HepG2 (cell line): ENCODE results near the gene XPNPEP3. TPM values are rescaled to one million over a fixed set of nuclear protein-coding genes. Genes with fewer than 3 reads are reported as not detected.
A peak's percentile ranks its signal among the peaks of the same experiment; 100 is the strongest.

Experiments
- CREB1 ChIP-seq, 2 experiments: fragments of 450-650 bp in 1 of 2; IDR thresholded peaks; 2 replicates each; pipeline ENCODE4 v1.6.1; 2016 to 2017; ENCODE audit warnings: control low read depth in 1 of 2, mild to moderate bottlenecking in 1 of 2, missing compliant biosample characterization in 1 of 2, missing genetic modification characterization in 1 of 2
- FOXK1 ChIP-seq: sonication (generic); formaldehyde crosslinking; IDR thresholded peaks from 2 replicates; pipeline ENCODE4 v1.4.0; 2020; ENCODE audit warnings: low read depth, missing genetic modification reagents, borderline replicate concordance
- HOXD1 ChIP-seq: sonication (generic); formaldehyde crosslinking; IDR thresholded peaks from 2 replicates; pipeline ENCODE4 v1.5.0; 2020; ENCODE audit warnings: missing genetic modification reagents
- JARID2 ChIP-seq: sonication (generic); formaldehyde crosslinking; IDR thresholded peaks from 2 replicates; pipeline ENCODE4 v1.8.1; 2023; ENCODE audit warnings: missing genetic modification reagents, inconsistent platforms; ENCODE audit not compliant: insufficient replicate concordance
- KDM5B ChIP-seq: sonication (generic); formaldehyde crosslinking; IDR thresholded peaks from 2 replicates; pipeline ENCODE4 v1.4.0; 2020; ENCODE audit warnings: missing genetic modification reagents, mild to moderate bottlenecking, borderline replicate concordance
- KLF11 ChIP-seq: IDR thresholded peaks from 2 replicates; pipeline ENCODE4 v1.6.1; 2016; ENCODE audit warnings: missing compliant biosample characterization
- KLF12 ChIP-seq: sonication (generic); formaldehyde crosslinking; IDR thresholded peaks from 2 replicates; pipeline ENCODE4 v1.4.0; 2020; ENCODE audit warnings: missing genetic modification reagents, borderline replicate concordance
- KMT2A ChIP-seq: sonication (generic); formaldehyde crosslinking; IDR thresholded peaks from 2 replicates; pipeline ENCODE4 v1.4.0; 2020; ENCODE audit warnings: missing genetic modification reagents
- MED13 ChIP-seq: sonication (generic); formaldehyde crosslinking; IDR thresholded peaks from 2 replicates; pipeline ENCODE4 v1.5.0; 2020; ENCODE audit warnings: missing genetic modification reagents
- MIXL1 ChIP-seq: IDR thresholded peaks from 2 replicates; pipeline ENCODE4 v1.6.1; 2016
- NR2F6 ChIP-seq, 2 experiments: IDR thresholded peaks; 2 replicates each; pipeline ENCODE4 v1.6.1; 2016; ENCODE audit warnings: antibody characterized with exemption in 1 of 2, mild to moderate bottlenecking in 1 of 2
- POLR2G ChIP-seq: fragments of 200-400 bp; formaldehyde crosslinking; IDR thresholded peaks from 2 replicates; pipeline ENCODE4 v1.6.1; 2018; ENCODE audit warnings: mild to moderate bottlenecking, low read depth, low read length, moderate library complexity
- PPARG ChIP-seq: conservative IDR thresholded peaks from 2 replicates; pipeline ENCODE4 v1.6.1; 2016; ENCODE audit warnings: missing biosample characterization, missing genetic modification reagents
- SIN3B ChIP-seq: fragments of 150-350 bp; IDR thresholded peaks from 2 replicates; pipeline ENCODE4 v1.6.1; 2014; ENCODE audit warnings: low read length
- SYNCRIP ChIP-seq: fragments of 200-400 bp; formaldehyde crosslinking; IDR thresholded peaks from 2 replicates; pipeline ENCODE4 v1.6.1; 2018; ENCODE audit warnings: mild to moderate bottlenecking, low read depth, low read length; ENCODE audit not compliant: insufficient read depth
- YY1 ChIP-seq: IDR thresholded peaks from 2 replicates; pipeline ENCODE4 v1.6.1; 2011; ENCODE audit warnings: low read length, low read depth, moderate library complexity, mild to moderate bottlenecking; ENCODE audit not compliant: insufficient read depth, insufficient replicate concordance
- ZBTB38 ChIP-seq: sonication (generic); formaldehyde crosslinking; IDR thresholded peaks from 2 replicates; pipeline ENCODE4 v1.5.1; 2020; ENCODE audit warnings: mild to moderate bottlenecking, missing genetic modification reagents
- ZFP82 ChIP-seq: sonication (generic); formaldehyde crosslinking; IDR thresholded peaks from 2 replicates; pipeline ENCODE4 v1.5.1; 2020; ENCODE audit warnings: mild to moderate bottlenecking, missing genetic modification reagents, borderline replicate concordance
- ZFX ChIP-seq: sonication (generic); formaldehyde crosslinking; IDR thresholded peaks from 2 replicates; pipeline ENCODE4 v1.4.0; 2020; ENCODE audit warnings: mild to moderate bottlenecking, low read depth, missing genetic modification reagents, moderate library complexity
- ZNF335 ChIP-seq: sonication (generic); formaldehyde crosslinking; IDR thresholded peaks from 2 replicates; pipeline ENCODE4 v1.4.0; 2020; ENCODE audit warnings: missing genetic modification reagents
- ZNF558 ChIP-seq: sonication (generic); formaldehyde crosslinking; IDR thresholded peaks from 2 replicates; pipeline ENCODE4 v1.9.0; 2022; ENCODE audit warnings: mild to moderate bottlenecking, missing genetic modification reagents, borderline replicate concordance
- ZNF878 ChIP-seq: sonication (generic); formaldehyde crosslinking; IDR thresholded peaks from 2 replicates; pipeline ENCODE4 v1.8.1; 2023; ENCODE audit warnings: mild to moderate bottlenecking, missing genetic modification reagents, moderate library complexity
- ZSCAN21 ChIP-seq: sonication (generic); formaldehyde crosslinking; IDR thresholded peaks from 2 replicates; pipeline ENCODE4 v1.8.0; 2022; ENCODE audit warnings: mild to moderate bottlenecking, missing genetic modification reagents, moderate library complexity, borderline replicate concordance
- polyA plus RNA-seq, 8 experiments: library from polyadenylated mRNA; depleted of rRNA in 3 of 8; stranded (reverse) in 7 of 8; unstranded in 1 of 8; fragments of >200 nt; fragmentation: Illumina TruSeq in 4 of 8; extraction: Trizol in 4 of 8; gene quantifications; 2 replicates each; pipeline versions ENCODE4 v1.2.1 to v1.2.3, GENCODE V29; 2011 to 2016; ENCODE audit warnings: low read depth in 4 of 8, missing spikeins in 1 of 8, mixed read lengths in 1 of 8; ENCODE audit not compliant: insufficient read depth in 1 of 8
- total RNA-seq, 5 experiments: library from RNA; depleted of rRNA; stranded (reverse); fragments of >200 nt; fragmentation: Illumina TruSeq; extraction: Trizol; gene quantifications; 2 replicates each; pipeline ENCODE4 v1.2.3, GENCODE V29; 2016; ENCODE audit warnings: low read depth in 1 of 5
- TF ChIP-seq, protein P1 (sequence below): sonication (generic); formaldehyde crosslinking; IDR thresholded peaks from 2 replicates; pipeline ENCODE4 v1.9.0; 2021; ENCODE audit warnings: missing genetic modification reagents, borderline replicate concordance
- TF ChIP-seq, protein P2 (sequence below): IDR thresholded peaks from 2 replicates; pipeline ENCODE4 v1.6.1; 2016; ENCODE audit warnings: missing genetic modification reagents, missing compliant biosample characterization
- TF ChIP-seq, protein P3 (sequence below): sonication (generic); formaldehyde crosslinking; IDR thresholded peaks from 2 replicates; pipeline ENCODE4; 2020; ENCODE audit warnings: missing genetic modification reagents, mild to moderate bottlenecking, borderline replicate concordance

The XPNPEP3 gene
- total and polyA plus RNA-seq, 2 of the 13 experiments (the other 11 are each of a cell fraction or from before 2014, with no cell fraction given): 10.3 to 14.0 TPM

DNA sequence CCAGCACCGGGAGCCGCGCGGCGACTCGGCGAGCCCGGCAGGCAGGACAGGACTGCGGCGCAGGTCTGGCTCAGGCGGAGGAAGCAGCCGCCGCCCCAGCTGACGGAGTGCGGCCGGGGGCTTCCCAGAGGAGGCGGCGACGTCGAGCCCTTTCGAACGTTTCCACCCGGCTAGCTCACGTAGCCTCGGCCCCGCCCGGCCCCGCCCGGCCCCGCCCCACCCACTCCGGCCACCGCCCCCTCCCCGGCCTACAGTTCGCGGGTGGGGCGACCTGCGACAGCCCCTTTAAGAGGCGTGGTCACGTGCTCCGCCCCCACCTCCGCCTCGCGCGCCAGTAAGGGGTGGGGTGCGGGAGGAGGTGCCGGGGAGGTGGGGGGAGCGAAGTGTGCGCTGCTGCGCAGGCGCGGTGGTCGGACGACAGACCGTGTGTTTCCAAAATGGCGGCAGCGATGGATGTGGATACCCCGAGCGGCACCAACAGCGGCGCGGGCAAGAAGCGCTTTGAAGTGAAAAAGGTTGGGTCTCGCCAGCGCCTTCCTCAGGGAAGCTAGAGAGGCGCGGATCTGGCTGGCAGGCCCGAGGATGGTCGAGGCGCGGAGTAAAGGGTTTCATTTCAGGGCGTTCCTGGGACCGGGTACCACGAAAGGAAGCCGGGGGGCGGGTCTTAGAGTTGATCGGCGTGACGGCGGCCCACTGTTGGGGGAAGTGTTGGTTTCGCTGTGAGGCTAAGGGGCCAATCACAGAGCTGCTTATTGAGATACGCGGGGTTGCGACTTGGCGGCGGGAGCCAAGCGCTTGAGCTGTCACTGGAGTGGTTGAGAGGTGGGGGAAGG, 94.2 kb downstream of the XPNPEP3 start, which contains the start of gene RBX1 (continued):
- TF ChIP-seq, protein P1, sequence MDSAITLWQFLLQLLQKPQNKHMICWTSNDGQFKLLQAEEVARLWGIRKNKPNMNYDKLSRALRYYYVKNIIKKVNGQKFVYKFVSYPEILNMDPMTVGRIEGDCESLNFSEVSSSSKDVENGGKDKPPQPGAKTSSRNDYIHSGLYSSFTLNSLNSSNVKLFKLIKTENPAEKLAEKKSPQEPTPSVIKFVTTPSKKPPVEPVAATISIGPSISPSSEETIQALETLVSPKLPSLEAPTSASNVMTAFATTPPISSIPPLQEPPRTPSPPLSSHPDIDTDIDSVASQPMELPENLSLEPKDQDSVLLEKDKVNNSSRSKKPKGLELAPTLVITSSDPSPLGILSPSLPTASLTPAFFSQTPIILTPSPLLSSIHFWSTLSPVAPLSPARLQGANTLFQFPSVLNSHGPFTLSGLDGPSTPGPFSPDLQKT (CRISPR knock-in tag): no peak
- TF ChIP-seq KDM5B (CRISPR knock-in tag) (peak; percentile 68; the same call in 1 of the 2 replicates), FOXK1 (CRISPR knock-in tag) (peak; percentile 61), KLF11 (CRISPR knock-in tag) (0 out of 2 replicates have a peak, but pooled peaks have one; percentile 16), NR2F6 (IDR thresholded peaks at IDR 0.05) (no peak), NR2F6 (CRISPR knock-in tag; IDR thresholded peaks at IDR 0.05) (0 out of 2 replicates have a peak, but pooled peaks have one; percentile 13), MED13 (CRISPR knock-in tag) (0 out of 2 replicates have a peak, but pooled peaks have one; percentile 52), SYNCRIP (no peak), JARID2 (no peak), YY1 (peak; percentile 96), ZNF878 (CRISPR knock-in tag) (no peak; the same call in 1 of the 2 replicates), POLR2G (peak; percentile 87), CREB1 (IDR thresholded peaks at IDR 0.05) (peak; percentile 75), CREB1 (CRISPR knock-in tag; IDR thresholded peaks at IDR 0.05) (peak; percentile 87), PPARG (CRISPR knock-in tag) (no peak), ZFP82 (0 out of 2 replicates have a peak, but pooled peaks have one; percentile 50), MIXL1 (CRISPR knock-in tag) (peak; percentile 51; the same call in 1 of the 2 replicates), ZBTB38 (no peak), KMT2A (peak; percentile 61; the same call in 1 of the 2 replicates), ZFX (peak; percentile 94), KLF12 (CRISPR knock-in tag) (peak; percentile 82), ZSCAN21 (CRISPR knock-in tag) (peak; percentile 50; the same call in 1 of the 2 replicates), SIN3B (peak; percentile 93), ZNF558 (no peak), HOXD1 (CRISPR knock-in tag) (peak; percentile 29; the same call in 1 of the 2 replicates), ZNF335 (CRISPR knock-in tag) (0 out of 2 replicates have a peak, but pooled peaks have one; percentile 9)
- TF ChIP-seq, protein P2, sequence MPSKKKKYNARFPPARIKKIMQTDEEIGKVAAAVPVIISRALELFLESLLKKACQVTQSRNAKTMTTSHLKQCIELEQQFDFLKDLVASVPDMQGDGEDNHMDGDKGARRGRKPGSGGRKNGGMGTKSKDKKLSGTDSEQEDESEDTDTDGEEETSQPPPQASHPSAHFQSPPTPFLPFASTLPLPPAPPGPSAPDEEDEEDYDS (CRISPR knock-in tag): peak; percentile 50; the same call in 1 of the 2 replicates
- TF ChIP-seq, protein P3, sequence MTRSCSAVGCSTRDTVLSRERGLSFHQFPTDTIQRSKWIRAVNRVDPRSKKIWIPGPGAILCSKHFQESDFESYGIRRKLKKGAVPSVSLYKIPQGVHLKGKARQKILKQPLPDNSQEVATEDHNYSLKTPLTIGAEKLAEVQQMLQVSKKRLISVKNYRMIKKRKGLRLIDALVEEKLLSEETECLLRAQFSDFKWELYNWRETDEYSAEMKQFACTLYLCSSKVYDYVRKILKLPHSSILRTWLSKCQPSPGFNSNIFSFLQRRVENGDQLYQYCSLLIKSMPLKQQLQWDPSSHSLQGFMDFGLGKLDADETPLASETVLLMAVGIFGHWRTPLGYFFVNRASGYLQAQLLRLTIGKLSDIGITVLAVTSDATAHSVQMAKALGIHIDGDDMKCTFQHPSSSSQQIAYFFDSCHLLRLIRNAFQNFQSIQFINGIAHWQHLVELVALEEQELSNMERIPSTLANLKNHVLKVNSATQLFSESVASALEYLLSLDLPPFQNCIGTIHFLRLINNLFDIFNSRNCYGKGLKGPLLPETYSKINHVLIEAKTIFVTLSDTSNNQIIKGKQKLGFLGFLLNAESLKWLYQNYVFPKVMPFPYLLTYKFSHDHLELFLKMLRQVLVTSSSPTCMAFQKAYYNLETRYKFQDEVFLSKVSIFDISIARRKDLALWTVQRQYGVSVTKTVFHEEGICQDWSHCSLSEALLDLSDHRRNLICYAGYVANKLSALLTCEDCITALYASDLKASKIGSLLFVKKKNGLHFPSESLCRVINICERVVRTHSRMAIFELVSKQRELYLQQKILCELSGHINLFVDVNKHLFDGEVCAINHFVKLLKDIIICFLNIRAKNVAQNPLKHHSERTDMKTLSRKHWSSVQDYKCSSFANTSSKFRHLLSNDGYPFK (CRISPR knock-in tag): peak; percentile 99
